GM18505 (cell line): ENCODE measurements around the gene VPS37C.

ENCODE experiments used
- ATAC-seq: cut with Tn5 transposase; IDR thresholded peaks from one replicate; pipeline ENCODE4 v1.9.1; 2021; ENCODE audit not compliant: unreplicated experiment
- POLR2A ChIP-seq: IDR thresholded peaks from 4 replicates; pipeline ENCODE4 v1.6.1; 2011; ENCODE audit warnings: borderline replicate concordance; ENCODE audit not compliant: insufficient read depth, insufficient read length; ENCODE audit errors: extremely low read depth

Gene VPS37C

GRCh38 chr11:61087426-61088119, 73.7 kb downstream of the VPS37C start:
- ATAC-seq: no peak
- TF ChIP-seq POLR2A: no peak

GRCh38 chr11:61083601-61084147, 77.6 kb downstream of the VPS37C start:
- no peak for ATAC-seq
- TF ChIP-seq POLR2A: no peak

DNA sequence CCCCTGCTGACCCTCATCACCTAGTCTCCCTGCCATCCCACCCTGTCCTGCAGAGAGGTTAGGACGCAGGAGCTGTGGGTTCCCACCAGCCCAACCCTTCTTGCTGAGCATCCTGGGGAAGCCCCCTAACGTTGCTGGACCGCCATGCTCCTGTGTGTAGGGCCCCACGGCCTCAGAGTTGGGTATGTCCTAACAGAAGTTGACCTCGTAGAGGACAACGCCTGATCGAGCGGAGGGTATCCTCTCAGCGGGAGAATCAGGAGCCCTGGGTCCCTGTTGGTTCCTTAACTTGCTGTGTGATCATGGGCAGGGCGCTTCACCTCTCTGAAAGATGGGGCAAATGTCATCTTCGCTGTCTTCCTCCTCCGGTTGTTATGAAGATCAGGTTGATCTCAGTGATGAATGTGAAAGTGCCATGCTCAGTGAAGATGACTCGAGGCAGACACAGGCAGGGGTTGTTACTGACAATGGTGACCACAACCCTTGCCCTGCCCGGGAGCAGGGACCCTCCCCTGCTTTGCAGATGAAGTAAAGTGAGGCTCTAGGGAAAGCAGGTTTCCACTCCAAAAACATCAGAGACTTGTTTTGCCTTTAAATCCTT, 78.2 kb downstream of the VPS37C start:
- no peak for ATAC-seq
- no peak for TF ChIP-seq POLR2A

GRCh38 chr11:61082062-61082870, 79.0 kb downstream of the VPS37C start:
- TF ChIP-seq POLR2A: no peak
- no peak for ATAC-seq

GRCh38 chr11:61080986-61081590, 80.1 kb downstream of the VPS37C start:
- no peak for ATAC-seq
- no peak for TF ChIP-seq POLR2A

- ATAC-seq: no peak
- no peak for TF ChIP-seq POLR2A
Measured at GRCh38 chr11:61080526-61080925, 80.7 kb downstream of the VPS37C start.
